Kidney tubule cell (primary cell): ENCODE measurements around the gene HSD17B4.
A peak's percentile ranks its signal among the peaks of the same experiment; 100 is the strongest.
"Not testable (repeated sequence)": the region's sequence is repeated elsewhere in the genome, so short reads cannot be mapped to it uniquely, and the experiment has no call there.

Experiments used
- DNase-seq: peaks from one replicate; pipeline ENCODE4 v3.0.0-alpha.2; 2018; ENCODE audit warnings: low spot score

HSD17B4 gene

DNA sequence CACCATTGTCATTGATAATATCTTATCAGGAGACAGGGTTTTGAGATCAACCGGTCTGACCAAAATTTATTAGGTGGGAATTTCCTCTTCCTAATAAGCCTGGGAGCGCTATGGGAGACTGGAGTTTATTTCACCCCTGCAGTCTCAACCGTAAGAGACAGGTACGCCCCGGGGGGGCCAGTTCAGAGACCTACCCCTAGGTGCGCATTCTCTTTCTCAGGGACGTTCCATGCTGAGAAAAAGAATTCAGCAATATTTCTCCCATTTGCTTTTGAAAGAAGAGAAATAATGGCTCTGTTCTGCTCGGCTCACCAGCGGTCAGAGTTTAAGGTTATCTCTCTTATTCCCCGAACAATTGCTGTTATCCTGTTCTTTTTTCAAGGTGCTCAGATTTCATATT is 28.3 kb downstream of the HSD17B4 start:
- DNase-seq = not testable (repeated sequence)

- DNase-seq = no peak
Observed at GRCh38 chr5:119483155-119483554, 30.9 kb downstream of the HSD17B4 start.

- no peak for DNase-seq
Observed at GRCh38 chr5:119484884-119485283, 32.6 kb downstream of the HSD17B4 start.

- DNase-seq = no peak
Observed at GRCh38 chr5:119501671-119502179, 49.4 kb downstream of the HSD17B4 start.

GRCh38 chr5:119503939-119504338 is 51.6 kb downstream of the HSD17B4 start:
- not testable (repeated sequence) for DNase-seq

DNA sequence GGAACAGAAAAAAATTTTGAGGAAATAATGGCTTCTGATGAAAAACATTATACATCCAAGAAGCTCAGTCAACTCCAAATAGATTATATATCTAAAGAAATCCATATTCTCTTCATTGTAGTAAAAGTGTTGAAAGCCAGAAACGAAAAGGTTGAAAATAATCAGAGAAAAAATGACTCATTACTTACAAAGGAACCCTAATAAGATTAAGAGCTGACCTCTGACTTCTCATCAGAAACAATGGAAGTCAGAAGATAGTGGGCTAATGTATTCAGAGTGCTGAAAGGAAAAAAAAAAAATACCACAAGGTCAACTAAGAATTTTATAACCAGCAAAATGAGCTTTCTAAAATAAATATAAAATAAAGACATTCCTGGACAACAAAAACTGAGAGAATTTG is 60.0 kb downstream of the HSD17B4 start:
- DNase-seq = no peak

- no peak for DNase-seq
Observed at GRCh38 chr5:119515192-119515591, 62.9 kb downstream of the HSD17B4 start.

DNA sequence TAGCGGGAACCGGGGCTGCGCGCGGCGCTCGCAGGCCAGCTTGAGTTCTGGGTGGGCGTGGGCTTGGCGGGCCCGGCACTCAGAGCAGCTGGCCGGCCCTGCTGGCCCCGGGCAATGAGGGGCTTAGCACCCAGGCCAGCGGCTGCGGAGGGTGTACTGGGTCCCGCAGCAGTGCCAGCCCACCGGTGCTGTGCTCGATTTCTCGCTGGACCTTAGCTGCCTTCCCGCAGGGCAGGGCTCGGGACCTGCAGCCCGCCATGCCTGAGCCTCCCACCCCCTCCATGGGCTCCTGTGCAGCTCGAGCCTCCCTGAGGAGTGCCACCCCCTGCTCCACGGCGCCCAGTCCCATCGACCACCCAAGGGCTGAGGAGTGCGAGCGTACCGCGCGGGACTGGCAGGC is 64.8 kb downstream of the HSD17B4 start:
- not testable (repeated sequence) for DNase-seq

DNA sequence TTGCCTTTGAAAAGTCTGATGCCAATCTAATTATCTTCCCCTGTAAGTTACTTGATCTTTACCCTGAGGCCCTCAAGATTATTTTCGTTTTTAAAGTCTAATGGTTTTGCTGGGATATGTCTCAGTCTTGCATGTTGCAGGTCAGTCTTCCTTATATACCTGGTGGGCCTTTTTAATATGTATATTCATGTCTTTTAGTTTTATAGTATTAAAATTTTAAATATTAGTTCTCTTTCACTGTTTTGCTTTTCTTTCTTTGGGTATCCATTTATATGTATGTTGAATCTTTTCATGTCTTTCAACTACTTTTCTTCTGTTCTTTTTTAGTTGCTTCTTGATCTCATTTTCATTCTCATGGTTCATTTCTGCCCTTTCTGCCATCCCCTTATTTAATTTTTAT is 68.9 kb downstream of the HSD17B4 start:
- DNase-seq = no peak

GRCh38 chr5:119522841-119523240 is 70.5 kb downstream of the HSD17B4 start:
- no peak for DNase-seq

GRCh38 chr5:119524485-119524884 is 72.2 kb downstream of the HSD17B4 start:
- DNase-seq = no peak

DNA sequence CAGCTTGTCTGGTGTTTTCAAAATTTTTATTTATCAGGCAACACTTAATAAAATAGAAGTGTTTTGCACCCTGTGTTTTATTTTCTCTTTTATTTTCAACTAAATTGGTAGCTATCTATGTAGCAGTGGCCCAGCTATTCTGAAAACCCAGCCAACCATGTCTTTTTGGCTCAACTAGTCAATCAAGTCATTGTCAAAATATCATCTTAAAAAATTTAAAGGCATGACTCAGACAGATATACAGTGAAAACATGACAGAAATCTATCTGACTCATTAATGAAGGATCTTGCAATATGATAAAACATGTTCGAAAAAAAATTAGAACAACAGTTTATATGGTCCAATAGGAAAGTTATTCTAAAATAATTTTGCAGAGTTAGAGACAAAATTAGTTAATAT is 75.1 kb downstream of the HSD17B4 start:
- peak; percentile 43 for DNase-seq

DNA sequence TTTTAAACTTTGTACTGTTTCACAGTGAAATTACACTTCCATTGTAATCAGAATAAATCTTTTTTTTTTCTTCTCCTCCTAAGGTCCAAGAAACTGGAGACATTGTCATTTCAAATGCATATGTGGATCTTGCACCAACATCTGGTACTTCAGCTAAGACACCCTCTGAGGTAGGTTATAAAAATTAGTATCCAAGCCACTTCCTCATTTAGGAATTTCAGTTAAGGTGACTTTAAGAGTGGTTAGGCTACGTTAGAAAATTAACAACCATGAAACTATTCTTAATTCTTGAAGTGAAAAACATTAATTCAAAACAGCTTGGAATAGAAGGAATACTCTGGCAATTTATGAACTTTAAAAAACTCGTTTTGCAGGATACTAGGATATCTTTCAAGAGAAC is 77.5 kb downstream of the HSD17B4 start:
- no peak for DNase-seq

DNA sequence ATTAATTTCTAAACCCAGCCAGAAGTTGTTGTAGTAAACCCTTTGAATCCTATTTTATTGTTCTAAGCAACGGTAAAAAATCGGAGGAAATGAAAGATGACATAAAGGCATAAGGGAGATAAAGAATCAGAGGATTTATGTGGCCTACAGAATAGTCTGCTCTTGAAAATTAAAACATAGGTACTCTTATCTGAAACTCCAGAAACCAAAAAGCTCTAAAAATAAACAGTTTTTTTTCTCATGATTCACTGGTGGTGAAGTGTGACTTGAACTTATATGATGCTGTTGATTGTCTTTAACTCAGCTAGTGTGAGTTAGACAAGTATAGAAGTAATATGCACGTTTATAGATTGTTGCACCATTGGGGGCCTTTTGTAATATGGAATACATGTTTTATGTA is 80.3 kb downstream of the HSD17B4 start:
- DNase-seq = no peak

DNA sequence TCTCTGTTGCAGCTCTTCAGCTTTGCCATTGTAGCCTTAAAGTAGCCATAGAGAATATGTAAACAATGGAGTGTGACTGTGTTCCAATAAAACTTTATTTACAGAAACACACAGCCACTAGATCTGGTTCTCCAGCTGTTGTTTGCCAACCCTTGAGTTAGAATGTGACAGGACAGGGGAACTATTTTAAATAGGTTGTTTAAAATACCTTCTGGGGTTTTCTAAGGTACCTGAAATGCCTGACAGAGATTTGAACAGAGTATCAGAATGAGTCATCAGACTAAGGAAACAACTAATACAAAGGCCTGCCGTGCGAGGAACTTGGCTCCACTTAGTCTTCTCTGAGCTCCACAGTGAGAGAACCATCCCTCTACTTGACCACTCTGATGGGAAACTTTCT is 85.4 kb downstream of the HSD17B4 start:
- peak; percentile 57 for DNase-seq

- no peak for DNase-seq
Observed at GRCh38 chr5:119541716-119542115, 89.4 kb downstream of the HSD17B4 start.

DNA sequence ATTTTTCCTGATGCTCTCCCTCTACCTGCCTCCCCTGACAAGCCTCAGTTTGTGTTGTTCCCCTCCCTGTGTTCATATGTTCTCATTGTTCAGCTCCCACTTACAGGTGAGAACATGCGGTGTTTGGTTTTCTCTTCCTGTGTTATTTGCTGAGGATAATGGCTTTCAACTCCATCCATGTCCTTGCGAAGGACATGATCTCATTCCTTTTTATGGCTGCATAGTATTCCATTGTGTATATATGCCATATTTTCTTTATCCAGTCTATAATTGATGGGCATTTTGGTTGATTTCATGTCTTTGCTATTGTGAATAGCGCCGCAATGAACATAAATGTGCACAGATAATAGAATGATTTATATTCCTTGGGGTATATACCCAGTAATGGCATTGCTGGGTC is 99.5 kb downstream of the HSD17B4 start:
- no peak for DNase-seq

- no peak for DNase-seq
Observed at GRCh38 chr5:119554597-119554996, 102.3 kb downstream of the HSD17B4 start.

GRCh38 chr5:119570910-119571309 is 118.6 kb downstream of the HSD17B4 start:
- no peak for DNase-seq

DNA sequence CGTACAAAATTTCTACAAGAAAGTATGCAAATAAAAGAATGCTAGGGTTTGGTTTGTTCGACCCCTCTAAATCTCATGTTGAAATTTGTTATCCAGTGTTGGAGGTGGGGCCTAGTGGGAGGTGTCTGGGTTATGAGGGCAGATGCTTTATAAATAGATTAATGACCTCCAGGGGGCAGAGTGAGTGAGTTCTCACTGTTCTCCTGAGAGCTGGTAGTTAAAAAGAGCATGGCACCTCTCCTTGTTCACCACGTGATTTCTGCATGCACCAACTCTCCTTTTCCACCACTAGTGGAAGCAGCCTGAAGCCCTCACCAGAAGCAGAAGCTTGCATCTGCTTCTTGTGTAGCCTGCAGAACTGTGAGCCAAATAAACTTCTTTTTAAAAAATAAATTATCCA is 126.6 kb downstream of the HSD17B4 start:
- peak; percentile 48 for DNase-seq

GRCh38 chr5:119582987-119583386 is 130.7 kb downstream of the HSD17B4 start:
- DNase-seq = no peak

GRCh38 chr5:119583684-119584083 is 131.4 kb downstream of the HSD17B4 start:
- DNase-seq = peak; percentile 44
